HuH-7 (cell line): Measurements from ENCODE around the gene TOMM20.
"Not testable (repeated sequence)": the region's sequence is repeated elsewhere in the genome, so short reads cannot be mapped to it uniquely, and the experiment has no call there.

Experiments
- DNase-seq: peaks from one replicate; pipeline ENCODE4 v3.0.0; 2011; ENCODE audit warnings: low spot score

Gene TOMM20

DNA sequence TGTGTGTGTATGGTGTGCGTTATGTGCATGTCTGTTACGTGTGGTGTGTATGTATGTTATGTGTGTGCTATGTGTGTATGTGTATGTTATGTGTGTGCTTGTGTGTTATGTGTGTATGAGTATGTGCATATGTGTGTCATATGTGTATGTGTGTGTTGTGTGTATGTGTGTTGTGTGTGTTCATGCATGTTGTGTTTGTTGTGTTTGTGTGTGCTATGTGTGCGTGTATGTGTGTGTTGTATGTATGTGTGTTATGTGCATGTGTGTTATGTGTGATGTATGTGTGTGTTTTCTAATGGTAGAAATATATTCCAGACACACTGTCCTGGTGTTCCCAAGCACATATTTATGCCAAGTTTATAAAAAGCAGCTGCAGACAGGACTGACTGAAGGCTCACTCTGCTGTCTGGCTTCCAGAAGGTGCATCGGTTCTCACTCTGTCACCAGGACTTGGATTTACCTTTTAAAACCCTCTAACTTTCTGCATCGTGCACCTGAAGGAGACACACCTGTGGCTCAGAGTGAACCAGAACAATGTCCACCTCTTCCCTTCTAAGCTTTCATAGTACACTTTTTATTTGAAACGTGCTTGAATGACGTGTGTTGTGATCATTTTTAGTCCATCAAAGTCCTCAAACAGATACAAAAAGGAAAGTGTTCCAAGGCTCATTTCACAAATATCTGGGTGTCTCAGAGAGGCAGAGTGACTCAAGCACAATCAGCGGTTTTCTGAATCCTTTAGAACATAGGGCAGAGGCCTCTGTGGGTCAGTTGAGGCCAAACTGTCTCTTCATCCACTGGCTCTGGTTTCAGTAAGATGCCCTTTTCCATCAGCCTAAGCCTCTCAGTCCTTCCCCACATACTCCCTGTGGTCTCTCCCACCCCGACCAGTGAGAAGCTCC lies 49.9 kb downstream of the TOMM20 start:
- no peak for DNase-seq

DNA sequence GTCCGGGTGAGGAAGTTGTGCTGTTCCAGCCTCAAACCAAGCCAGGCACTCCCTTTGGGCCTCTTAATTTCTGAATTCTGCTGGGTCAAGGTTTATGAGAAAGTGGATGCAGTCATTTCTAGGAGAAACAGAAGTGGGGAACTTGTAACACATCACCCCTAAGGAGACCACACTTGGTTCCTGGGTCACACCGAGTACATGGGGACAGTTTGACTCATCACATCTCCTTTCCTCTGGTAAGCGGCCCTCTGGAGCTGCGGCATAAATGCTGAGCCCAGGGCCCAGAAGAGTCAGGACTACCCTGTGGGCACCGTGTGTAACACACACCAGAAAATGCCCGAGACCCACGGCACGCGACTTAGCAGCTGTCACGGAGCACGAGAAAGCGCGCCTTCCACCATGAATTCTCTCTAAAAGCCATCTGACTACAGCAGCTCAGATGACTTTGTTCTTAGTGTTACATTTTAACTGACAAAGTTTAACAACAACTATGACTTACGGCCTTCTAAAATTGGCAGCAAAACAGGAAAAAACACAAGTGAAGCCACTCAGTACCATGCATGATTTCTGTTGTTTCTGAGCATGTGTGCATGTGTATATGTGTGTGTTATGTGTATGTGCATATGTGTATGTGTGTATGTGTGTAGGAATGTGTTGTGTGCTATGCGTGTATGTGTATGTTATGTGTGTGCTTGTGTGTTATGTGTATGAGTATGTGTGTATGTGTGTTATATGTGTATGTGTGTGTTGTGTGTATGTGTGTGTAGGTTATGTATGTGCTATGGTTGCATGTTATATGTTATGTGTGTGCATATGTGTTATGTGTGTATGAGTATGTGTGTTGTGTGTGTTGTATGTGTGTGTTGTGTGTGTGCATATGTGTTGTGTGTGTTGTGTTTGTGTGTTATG lies 50.8 kb downstream of the TOMM20 start:
- DNase-seq = no peak

DNA sequence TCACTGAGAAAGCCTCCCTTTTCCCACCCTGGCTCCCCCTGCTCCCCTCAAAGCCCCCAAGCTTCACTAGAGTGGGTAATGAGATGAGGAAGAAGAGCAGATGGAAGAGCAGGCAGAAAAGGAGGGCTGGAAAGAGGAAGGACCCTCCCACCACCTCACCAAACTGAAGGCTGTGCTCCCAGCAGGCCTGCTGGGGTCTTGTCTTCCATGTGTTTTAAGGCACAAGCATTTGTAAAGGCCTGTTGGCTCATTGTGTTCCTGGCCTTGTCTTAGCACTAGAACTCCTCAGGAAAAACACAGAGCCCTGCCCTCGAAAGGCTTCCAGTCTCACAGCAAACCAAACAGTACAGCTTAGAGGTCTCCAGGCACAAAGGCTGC lies 51.5 kb downstream of the TOMM20 start:
- no peak for DNase-seq

DNA sequence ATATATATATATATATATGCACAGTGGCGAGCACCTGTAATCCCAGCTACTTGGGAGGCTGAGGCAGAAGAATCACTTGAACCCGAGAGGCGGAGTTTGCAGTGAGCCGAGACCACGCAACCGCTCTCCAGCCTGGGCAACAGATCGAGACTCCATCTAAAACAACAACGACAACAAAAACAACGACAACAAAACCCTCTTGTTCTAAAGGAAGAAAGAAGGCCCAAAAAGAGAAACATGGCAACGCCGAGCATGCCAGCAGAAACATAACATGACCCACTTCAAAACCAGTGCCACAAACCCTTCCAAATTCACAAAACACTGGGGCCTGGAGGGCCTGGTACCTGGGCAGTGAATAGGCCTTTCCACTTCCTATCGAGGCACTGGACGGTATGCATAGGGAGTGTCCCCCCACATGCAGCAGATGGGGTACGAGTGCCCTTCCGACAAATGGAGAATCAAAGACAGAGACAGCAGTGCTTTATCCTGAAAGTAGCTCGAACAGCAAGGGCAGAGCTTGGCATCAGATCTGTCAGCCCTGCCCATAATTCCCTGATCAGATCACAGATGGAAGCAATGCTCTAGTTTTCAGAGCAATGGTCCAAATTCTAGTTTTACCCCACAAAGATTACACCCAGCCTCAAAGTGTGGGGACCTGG lies 52.0 kb downstream of the TOMM20 start:
- DNase-seq = no peak

DNA sequence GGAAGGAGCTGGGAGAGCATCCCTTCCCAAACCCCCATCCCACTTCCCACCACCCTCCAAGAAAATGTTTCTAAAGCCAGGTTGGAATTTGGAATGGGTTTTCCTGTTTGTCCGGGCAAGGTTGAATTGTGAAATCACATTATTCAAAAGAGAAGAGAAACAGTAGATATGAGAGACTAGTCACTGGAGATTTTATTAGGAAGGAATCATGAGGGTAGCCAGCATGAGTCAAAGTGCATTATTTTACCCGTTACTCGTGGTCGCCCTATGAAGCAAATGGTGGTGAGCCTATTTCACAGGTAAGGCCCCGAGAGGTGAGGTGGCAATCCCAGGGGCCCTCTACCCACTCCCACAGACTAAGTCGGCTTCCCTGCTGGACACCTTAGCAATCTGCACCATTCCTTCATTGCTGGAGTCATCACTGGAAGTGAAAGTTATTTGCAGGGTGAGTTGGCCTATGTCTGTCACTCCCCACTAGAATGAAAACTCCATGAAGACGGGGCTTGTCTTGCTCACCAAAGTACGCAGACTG lies 52.8 kb downstream of the TOMM20 start:
- no peak for DNase-seq

DNA sequence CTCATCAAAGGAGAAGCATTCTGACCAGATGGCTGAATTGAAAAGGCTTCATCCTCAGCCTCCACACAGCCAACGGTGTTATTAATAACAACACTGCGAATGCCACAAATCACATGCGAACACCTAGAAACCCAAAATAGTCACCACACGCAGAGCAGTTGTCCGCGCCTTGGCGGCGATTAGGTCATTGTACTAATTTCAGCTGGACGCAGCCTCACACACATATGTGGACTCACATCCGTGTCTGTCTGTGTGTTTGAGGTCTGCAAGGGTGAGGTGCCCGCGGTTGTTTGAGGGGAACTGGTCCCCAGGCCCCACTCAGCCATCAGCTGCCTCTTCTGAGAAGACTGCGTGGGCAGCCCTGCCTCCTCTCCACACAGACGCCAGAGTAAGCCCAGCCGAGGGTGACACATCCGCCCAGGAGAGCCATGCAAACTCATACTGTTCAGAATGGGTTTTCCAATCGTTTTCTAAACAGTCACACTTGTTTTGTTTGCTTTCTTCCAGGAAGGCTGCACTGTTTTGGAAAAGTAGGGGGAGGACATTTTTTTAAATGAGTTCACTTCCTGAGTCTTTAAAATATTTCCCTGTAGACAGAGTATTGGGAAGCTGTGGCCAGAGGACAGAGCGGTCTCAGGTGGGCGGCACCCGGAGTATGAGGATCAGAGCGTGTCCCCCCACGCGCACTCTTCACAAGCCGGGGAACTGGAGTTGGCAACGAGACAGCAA lies 53.4 kb downstream of the TOMM20 start:
- DNase-seq = no peak

DNA sequence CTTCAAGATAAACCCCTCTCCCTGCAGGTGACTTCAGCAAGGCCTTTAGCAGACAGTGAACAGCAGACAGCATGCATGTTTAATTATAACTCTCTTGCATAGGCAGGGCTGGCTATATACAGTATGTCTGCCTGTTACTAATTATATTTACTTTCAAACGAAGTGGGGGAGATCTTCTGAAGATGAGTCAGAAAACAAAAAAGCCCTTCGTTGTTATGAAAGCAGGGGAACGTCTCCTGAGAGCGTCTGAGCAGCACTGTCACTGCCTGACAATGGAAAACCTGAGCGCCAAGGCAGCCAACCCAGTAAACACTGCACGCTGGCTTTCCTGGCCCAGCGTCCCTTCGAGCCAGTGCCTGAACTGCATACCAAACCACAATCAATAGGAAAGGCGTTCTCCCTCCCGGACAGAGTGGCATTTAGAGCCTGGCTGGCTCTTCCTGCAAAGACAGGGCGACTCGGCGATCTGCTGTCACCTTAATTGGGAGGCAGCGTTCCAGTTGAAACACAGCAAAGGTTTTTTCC lies 54.1 kb downstream of the TOMM20 start:
- no peak for DNase-seq

DNA sequence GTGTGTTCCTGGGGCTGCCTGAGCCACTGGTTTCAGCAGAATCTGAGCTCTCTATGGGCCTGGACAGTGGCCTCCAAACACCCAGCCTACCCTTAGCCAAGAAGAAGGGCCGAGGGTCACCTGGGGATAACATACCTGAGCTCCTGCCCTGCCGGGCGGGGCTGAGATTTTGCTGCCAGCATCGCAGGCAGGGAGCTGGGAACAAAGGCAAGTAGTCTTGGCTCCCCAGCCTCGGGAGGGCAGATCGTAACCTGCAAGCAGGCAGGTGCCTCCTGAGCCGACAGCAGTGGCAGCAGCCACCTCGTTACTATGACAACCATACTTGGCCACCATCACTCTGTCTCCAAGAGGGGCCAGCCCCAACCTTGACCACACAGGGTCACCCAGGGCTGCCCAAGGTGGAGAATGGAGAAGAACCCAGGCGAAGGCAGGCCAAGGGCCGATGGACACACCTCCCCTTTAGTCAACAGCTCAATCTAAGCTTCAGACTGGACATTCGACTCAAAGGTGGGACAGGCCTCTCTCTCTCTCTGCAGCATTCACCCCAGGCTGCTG lies 54.6 kb downstream of the TOMM20 start:
- DNase-seq = no peak

DNA sequence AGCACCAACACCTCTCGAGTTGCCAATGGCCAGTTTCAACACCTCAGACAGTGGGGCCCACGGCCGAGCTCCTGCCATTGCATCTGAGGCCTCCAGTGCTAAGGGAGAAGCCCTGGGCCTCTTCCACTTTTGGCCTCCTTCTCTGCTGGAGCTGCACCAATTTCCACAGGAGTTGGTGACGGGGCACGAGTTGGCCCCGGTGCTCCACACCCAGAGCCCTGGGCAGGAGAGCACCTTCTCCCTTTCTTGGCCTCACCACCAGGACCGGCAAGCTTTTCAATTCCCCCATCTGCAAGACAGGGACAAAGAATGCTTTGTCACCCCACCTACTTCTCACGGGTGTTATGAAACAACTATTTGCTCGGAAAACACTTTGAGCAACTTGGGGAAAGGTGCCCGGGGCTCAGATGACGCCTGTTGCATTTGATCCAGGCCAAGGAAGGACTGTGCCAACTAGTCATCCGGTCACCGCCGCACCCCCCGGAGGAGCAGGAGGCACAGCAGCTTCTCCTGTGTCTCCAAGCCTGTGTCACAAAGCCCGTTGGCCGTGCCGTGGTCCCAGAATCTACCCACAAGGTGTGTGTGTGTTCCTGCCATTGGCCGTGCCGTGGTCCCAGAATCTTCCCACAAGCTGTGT lies 55.2 kb downstream of the TOMM20 start:
- DNase-seq = peak; percentile 66

DNA sequence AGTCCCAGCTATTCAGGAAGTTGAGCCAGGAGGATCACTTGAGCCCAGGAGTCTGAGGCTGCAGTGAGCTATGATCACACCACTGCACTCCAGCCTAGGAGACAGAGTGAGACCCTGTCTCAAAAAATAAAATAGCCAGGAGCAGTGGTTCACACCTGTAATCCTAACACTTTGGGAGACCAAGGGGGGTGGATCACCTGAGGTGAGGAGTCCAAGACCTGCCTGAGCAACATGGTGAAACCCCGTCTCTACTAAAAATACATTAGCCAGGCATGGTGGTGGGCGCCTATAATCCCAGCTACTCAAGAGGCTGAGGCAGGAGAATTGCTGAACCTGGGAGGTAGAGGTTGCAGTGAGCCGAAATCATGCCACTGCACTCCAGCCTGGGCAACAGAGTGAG lies 56.1 kb downstream of the TOMM20 start:
- DNase-seq = not testable (repeated sequence)

DNA sequence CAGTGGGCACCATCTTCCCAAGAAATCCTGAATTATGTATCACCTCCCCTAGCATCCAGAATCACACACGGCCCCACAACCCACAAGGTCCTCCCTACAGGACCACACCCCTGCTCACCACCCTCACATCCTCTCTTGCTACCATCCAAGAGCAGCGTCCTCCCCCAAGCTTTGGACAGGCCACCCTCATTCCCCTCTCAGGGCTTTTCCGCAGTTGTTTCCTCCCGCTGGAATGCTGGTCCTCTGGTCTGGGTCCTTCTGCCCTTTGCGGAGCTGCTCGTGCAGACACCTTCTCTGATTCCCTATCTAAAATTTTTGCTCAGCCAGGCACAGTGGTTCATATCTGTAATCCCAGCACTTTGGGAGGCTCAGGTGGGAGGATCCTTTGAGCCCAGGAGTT lies 56.5 kb downstream of the TOMM20 start:
- DNase-seq = no peak

DNA sequence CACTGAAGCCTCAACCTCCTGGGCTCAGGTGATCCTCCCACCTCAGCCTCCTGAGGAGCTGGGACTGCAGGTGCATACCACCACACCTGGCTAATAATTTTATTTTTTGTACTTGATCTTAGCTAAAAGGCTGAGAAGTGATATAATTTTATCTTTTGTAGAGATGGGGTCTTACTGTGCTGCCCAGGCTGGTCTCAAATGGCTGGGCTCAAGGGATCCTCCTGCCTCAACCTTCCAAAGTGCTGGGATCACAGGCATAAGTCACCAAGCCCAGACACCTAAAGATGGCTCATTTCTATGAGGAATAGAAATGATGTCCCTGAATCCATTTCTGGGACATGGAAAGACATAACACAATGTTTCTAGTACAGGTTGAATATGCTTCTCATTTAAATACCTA lies 57.8 kb downstream of the TOMM20 start:
- no peak for DNase-seq

DNA sequence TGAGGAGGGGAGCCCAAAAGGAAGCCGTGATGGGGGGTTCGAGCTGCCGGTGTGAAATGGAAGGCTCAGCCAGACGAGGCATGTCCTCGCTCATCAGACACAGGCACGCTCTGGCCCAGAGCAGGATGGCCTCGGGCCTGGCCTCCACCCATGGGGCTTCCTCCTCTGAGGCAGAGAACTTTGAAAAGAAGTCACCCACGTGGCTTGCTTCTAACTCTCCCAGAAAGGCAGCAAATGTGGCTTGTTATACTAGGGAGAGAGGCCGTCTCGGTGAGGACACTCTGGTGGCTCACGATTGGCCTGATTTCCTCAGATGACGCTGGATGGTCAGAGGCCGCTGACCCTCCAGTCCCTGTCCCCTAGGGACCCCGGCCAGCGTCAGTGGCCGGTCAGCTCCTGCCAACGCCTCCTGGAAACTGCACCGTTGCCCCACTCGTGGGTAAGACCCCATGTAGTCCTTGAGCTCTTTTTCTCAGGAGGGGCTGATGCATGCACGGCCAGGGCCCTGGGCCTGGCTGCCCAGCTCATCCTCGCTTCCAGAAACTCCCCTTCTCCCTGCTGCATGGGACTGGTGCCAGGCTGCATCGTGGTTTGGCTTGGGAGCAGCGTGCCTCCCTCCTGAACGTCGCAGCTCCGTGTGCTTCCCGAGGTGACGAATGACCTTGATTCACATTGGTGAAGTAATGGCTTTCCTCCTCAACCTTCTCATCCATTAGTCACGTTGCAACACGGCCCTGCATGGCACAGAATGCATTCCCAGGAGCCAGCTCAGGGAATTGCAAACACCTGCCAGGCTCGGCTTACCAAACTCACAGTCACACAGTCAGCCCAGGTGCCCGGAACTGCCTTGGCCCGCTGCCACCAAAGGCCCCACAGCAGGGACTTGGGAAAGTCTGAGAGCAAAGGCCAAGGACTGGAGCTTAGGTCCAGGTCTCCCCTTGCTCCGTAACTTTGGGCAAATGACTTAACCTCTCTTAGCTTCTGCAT lies 58.8 kb downstream of the TOMM20 start:
- DNase-seq = no peak

DNA sequence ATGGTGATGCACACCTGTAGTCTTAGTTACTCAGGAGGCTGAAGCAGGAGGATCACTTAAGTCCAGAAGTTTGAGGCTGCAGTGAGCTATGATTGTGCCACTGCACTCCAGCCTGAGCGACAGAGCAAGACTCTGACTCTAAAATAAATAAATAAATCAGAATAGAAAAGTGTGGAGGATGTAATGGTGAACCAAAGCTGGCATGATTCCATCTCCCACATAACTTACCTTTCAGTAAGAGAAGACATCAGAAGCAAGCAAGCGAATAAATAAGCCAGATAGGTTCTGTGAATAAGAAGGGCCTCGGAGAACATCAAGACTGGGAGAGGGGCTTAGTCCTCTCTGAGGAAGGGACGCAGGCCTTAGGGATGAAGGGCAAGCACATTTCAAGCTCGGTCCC lies 59.5 kb downstream of the TOMM20 start:
- no peak for DNase-seq

DNA sequence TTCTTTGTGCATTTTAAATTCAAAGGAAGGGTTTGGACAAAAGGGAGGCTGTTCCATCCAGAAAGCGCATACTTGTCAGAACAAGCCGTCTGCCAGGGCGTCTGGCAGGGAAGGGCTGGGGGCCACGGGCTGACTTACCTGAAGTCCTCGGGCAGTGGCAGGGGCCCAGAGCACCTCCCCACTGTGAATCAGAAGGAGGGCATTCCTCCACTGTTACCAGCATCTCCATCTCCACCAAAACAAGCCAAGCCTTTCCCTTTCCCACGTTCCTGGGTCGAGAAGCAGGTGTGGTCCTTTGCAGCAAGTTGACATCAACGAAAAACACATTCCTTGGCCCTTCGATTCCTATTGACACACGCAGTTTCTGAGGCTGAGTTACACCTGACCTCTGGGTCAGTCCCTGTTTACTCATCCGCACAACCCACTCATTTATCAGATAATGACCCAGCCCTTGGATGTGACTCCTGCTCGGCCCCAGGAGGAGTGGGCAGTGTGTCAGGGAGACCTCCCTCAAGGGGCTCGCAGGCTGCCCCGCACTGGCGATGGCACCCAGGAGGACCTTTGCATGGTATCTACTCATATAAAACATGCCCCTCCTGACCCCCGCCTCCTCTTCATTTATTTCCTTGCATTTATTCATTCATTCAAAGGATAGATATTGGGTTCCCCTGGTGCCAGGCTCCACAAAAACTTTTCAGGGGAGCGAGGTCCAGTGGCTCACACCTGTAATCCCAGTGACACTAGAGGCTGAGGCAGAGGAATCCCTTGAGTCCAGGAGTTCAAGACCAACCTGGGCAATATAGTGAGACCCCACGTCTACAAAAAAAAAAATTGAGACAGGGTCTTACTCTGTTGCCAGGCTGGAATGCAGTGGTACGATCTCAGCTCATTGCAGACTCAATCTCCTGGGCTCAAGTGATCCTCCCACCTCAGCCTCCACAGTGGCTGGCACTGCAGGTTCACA lies 60.2 kb downstream of the TOMM20 start:
- DNase-seq = peak; percentile 60

DNA sequence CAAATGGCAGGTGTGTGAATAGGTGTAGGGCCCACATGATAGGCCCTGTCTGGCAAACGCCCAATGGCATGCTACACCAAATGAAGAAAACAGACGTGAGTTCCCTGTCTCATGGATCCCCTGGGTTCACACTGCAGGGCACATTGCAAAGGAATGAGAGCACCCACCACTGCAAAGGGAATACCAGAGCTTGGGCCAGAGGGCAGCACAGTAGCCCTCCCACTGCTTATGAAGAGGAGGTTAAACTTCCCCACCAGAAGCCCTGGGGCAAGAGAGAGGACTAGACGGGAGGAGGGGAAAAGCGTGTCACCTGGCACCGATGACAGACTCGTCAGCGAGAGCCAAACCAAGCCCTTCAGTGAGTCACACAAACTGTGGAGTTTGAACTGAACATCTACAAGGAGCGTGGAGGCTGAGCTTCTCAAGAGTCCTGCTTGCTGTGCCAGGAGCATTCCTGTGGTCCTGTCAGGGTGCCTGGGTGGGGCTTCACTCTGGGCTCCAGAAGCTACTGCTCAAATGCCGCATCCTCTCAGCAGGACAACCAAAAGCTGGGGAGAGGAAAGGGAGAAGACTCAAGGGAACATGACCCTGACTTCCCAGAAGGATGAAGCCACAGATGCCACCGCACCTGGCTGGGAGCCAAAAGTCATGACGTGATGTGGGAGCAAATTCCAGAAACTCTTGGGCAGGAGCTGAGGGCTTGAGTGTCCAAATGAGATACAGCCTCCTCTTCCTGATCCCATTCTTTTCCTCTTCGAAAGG lies 61.1 kb downstream of the TOMM20 start:
- DNase-seq = no peak

DNA sequence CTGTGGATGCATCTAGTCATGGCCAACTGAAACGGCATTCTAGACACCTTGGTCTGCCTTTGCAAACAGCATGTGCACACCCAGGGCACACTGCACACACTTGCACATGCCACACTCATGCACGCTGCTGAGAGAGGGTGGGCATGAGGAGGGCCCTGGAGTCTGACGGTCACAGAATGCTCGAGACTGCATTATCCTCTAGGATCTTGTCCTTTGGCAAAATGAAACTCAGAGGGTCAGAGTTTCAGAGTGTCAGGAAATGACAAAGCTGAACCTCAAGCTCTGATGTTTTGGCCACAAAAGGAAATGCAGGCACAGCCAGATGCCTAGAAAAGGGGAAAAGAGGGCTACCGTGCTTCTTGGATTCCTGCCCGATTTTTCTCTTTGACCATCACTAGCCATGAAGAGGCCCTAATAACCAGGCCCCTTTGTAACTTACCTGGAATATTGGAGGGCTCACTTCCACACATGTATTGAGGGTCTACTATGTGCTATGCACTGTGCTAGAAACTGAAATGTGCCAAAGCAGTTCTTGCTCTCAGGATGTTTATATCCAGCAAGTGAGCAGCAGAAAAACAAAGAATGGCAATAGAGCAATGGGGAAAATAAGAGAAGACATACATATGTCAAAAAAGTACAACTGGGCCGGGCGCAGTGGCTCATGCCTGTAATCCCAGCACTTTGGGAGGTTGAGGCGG lies 65.4 kb downstream of the TOMM20 start:
- DNase-seq = no peak
